Loucy (cell line): ENCODE data around the gene SIL1.

Source experiments
- EZH2phosphoT487 ChIP-seq: fragments of 200-600 bp; IDR thresholded peaks from 2 replicates; pipeline ENCODE4 v1.6.1; 2018; ENCODE audit warnings: antibody characterized with exemption, mild to moderate bottlenecking, moderate library complexity, borderline replicate concordance
- TF ChIP-seq, protein P1 (sequence below): fragments of 200-600 bp; sonication (generic); conservative IDR thresholded peaks from 2 replicates; pipeline ENCODE4 v1.5.1; 2014; ENCODE audit warnings: mild to moderate bottlenecking, antibody characterized with exemption, low read length

DNA sequence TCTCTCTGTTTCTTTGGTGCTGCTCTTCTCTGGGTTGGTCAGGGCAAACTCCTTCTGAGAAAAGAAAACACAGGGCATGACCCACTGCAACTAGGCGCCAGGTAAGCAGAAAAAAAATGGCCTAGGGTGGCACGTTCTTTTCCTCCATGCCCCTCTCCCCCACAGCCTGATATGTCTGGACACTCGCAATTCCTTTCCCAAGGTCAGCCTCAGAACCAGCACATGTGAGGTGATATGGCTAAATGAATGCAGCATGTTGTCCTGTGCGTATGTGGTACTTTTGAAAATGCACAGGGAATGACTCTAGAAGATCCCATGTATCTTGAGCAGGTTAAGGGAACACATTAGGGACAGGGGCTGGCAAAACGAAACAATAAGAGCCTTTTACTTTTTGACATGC lies 77.0 kb downstream of the SIL1 start:
- TF ChIP-seq, protein P1, sequence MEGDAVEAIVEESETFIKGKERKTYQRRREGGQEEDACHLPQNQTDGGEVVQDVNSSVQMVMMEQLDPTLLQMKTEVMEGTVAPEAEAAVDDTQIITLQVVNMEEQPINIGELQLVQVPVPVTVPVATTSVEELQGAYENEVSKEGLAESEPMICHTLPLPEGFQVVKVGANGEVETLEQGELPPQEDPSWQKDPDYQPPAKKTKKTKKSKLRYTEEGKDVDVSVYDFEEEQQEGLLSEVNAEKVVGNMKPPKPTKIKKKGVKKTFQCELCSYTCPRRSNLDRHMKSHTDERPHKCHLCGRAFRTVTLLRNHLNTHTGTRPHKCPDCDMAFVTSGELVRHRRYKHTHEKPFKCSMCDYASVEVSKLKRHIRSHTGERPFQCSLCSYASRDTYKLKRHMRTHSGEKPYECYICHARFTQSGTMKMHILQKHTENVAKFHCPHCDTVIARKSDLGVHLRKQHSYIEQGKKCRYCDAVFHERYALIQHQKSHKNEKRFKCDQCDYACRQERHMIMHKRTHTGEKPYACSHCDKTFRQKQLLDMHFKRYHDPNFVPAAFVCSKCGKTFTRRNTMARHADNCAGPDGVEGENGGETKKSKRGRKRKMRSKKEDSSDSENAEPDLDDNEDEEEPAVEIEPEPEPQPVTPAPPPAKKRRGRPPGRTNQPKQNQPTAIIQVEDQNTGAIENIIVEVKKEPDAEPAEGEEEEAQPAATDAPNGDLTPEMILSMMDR: no peak
- TF ChIP-seq EZH2phosphoT487: no peak
